ACHN (cell line): Measurements from ENCODE around the gene MARCHF9.
A peak's percentile ranks its signal among the peaks of the same experiment; 100 is the strongest.
"Not testable (repeated sequence)": the region's sequence is repeated elsewhere in the genome, so short reads cannot be mapped to it uniquely, and the experiment has no call there.

Source experiments
- DNase-seq: peaks from one replicate; pipeline ENCODE4 v3.0.0-alpha.2; 2015
- in situ Hi-C: cut with HindIII; loops from 2 replicates; pipeline ENCODE4 v1.10.0; 2017; ENCODE audit warnings: low sequenced_read_pairs, low pct_ligation_motif_present, low pct_unique_long_range_greater_than_20kb

MARCHF9 gene

DNA sequence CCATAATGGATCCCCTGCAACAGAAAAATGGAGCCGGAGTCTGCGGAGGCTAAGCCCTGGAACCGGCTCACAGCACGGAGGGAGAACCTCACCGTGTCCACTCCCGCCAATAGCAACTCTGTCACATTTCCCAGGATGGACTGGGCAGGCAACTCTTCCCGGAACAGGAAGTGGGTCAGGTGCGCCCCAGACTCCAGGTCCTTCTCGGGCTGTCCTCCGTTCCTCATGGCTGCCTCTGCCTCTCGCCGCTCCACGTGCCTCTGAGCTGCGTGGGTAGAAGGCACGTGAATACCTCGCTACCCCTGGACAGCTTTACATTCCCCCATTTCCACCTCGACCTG is 9.7 kb downstream of the MARCHF9 start:
- in situ Hi-C loops = no loop called here
- no peak for DNase-seq

DNA sequence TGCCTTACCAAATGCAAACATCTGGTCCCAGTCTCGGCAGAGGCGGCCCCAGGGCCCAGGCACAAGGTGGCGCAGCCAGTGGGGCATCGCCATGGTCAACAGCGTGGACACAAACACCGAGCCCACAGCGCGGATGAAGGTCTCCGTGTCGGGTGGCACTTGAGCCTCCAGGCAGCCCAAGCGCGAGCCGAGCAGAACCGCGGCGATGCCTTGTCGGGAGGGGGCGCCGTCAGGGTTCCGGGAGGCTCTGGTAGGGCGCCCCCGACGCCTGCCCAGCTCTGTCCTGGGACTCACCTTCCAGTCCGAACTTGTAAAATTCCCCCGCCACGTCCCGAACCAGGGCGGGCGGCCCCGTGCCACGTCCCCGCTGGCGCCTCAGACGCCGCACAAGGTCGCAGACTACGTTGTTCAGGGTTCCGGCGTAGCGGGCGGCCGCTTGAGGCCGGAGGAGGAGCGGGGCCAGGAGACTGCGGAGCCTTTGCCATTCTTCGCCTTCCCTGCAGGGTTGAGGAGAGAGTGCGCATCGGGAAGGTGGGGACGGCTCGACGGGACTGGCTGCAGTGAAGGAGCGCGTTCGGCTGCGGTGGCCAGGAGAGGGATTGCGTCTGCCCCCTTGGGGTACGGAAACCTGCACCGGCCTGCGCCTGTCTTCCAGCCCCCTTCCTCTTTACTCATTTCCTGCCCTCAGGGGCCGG is 10.2 kb downstream of the MARCHF9 start:
- peak; percentile 65 for DNase-seq

GRCh38 chr12:57765698-57766463 is 11.0 kb downstream of the MARCHF9 start:
- in situ Hi-C loops = no loop called here
- no peak for DNase-seq

More for the DNA sequence above, 10.2 kb downstream of the MARCHF9 start:
- in situ Hi-C loops = no loop called here

DNA sequence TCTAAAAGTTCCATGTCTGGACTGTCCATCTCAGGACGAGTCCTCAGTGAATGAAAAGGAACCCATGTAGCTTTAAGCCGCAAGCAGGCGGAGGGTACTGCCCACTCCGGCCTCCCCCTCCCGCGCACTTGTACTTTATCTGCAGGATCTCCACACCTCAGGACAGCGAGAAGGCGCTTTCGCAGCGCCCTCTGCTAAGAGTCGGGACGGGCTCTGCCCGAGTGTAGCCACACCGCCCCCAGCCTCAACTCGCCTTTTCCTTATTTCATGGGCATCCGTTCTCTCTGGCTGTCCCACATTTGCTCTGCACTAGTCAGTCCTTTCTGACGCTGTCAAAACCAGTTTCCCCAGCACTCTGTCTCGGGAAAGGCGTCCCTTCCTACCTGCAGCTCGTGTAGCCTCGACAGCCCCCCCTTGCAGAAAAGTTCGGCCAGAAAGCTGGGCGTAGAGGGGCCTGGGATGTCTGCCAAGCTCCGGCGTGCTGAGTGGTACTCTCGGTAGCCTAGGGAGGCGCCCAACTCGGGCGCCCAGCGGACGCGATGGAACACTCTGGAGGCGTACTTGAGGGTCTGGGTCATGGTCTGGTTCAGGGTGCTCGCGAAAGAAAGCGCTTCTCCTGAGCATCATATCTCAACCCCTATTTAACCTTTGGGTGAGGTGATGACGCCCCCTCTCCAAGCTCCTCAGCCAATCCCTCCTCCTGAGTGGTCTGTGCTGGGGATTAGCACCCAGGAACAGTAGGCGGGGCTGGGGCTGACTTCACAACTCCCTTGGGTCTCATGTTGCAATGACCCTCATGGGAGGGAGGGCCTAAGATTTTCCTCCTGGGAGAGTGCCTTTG is 11.8 kb downstream of the MARCHF9 start, which contains the start of gene CYP27B1:
Gene CYP27B1 (minus strand): TSS at position 615 of the 841 bp plus-strand sequence. CDS start 37 bp downstream, at position 578.
- in situ Hi-C loops = no loop called here
- DNase-seq = peak; percentile 52

- DNase-seq = no peak
- in situ Hi-C loops = no loop called here
Observed at GRCh38 chr12:57767305-57767698, 12.4 kb downstream of the MARCHF9 start.

- in situ Hi-C loops = no loop called here
- DNase-seq = no peak
Observed at GRCh38 chr12:57767876-57768275, 13.0 kb downstream of the MARCHF9 start.

DNA sequence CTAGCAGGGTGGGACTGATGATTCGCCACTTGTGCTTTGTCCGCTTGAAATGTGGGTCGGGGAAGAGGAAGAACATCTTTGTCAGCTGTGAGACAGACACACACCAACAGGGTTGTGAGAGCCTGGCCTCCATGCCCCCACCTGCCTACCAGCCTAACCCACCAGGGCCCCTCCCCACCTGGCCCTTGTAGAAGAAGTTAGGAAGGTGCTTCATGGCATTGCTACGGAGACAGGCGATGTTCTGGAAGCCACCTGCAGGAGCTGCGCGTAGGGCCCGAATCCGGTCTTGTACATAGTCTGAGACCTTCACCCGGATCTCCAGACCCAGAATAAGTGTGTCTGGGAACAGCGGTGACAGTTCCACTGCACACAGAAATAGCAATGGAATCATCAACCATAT is 14.7 kb downstream of the MARCHF9 start:
- DNase-seq = no peak
- in situ Hi-C loops = no loop called here

DNA sequence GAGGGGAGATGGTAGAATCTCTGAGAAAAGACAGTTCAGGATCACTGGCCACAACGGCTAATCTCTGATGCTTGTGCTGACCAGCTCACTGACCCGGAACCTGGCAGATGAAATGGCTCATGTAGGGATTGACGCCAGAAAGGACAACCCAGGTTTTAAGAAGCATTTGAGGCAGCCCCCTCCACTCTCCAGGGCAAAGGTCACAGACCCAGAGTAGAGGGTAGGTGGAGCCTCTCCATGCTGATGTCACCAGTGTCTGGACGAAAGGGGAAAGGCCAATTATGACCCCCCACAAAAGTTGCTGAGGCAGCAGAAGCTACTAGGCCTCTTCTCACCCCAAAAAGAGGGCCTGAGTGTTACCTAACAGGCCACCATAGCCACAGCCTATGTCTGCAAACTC is 15.8 kb downstream of the MARCHF9 start:
- DNase-seq = no peak
- in situ Hi-C loops = no loop called here

GRCh38 chr12:57771236-57771872 is 16.5 kb downstream of the MARCHF9 start:
- DNase-seq = peak; percentile 97
- in situ Hi-C loops = no loop called here

- peak; percentile 100 for DNase-seq
- in situ Hi-C loops = no loop called here
Observed at GRCh38 chr12:57771873-57772428, 17.0 kb downstream of the MARCHF9 start, which contains the start of gene METTL1. Gene METTL1 (minus strand): TSS chr12:57772105. CDS start chr12:57772083, 22 bp downstream.

- DNase-seq = peak; percentile 81
- in situ Hi-C loops = no loop called here
Observed at GRCh38 chr12:57772429-57773322, 17.8 kb downstream of the MARCHF9 start, which contains the start of gene EEF1AKMT3. Gene EEF1AKMT3 (plus strand): TSS chr12:57772614. CDS start chr12:57772725, 111 bp downstream.

DNA sequence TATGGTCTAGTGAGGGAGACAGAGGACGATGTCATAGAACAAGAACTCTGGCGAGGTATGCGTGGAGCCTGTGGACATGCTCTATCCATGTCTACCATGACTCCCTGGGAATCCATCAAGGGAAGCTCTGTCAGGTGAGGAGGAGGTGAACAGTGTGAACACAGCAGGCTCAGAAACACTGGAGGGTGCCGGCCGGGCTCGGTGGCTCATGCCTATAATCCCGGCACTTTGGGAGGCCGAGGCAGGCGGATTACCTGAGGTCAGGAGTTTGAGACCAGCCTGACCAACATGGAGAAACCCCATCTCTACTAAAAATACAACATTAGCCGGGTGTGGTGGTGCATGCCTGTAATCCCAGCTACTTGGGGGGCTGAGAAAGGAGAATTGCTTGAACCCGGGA is 19.7 kb downstream of the MARCHF9 start:
- DNase-seq, in situ Hi-C loops: not testable (repeated sequence)

- in situ Hi-C loops = no loop called here
- DNase-seq = no peak
Observed at GRCh38 chr12:57775044-57775443, 20.1 kb downstream of the MARCHF9 start.

DNA sequence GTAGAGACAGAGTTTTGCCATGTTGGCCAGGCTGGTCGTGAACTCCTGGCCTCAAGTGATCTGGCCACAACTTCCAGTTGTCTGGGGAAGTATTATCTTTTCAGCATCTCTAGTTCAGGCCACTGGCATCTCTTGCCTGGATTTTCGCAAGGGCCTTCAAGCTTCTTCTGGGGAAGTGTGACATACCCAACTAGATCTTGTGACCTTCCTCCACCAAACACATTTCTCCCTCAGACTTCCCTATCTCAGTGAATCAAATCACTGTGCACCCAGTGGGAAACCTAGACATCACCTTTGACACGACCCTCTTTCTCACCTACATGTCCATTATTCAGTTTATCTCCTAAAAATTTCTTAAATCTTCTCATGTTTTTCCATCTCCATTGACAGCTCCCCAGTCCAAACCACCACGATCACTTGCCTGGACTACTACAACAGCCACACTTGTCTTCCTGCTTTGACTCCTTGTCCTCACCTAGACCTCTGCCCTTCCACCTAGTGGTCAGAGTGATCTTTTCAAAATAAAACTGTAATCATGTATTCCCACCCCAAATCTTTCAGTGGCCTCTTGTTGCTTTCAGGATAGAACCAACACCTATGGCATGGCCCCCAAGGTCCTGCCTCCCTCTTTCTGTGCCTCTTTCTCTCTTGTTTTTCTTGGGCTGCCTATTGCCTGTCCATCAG is 20.8 kb downstream of the MARCHF9 start:
- in situ Hi-C loops = no loop called here
- DNase-seq = no peak

- no peak for DNase-seq
- in situ Hi-C loops = no loop called here
Observed at GRCh38 chr12:57776247-57776587, 21.3 kb downstream of the MARCHF9 start.

DNA sequence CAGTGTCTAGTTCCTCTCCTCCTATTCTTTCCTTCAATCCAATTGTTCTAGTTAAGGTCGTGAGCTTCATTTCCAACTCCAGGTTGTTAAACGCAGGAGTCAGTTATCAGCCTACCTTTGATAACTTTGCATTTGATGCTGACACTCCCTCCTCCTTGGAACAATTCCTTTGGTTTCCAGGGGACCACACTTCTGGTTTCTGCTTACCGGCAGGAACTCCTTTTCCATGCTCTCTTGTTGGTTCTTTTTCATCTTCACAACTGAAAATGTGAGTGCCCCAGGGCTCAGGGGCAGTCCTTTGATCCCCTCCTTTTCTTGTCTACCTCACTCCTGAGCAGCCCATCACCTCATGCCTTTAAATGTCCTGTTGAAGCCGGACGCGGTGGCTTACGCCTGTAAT is 22.5 kb downstream of the MARCHF9 start:
- no peak for DNase-seq
- in situ Hi-C loops = no loop called here

DNA sequence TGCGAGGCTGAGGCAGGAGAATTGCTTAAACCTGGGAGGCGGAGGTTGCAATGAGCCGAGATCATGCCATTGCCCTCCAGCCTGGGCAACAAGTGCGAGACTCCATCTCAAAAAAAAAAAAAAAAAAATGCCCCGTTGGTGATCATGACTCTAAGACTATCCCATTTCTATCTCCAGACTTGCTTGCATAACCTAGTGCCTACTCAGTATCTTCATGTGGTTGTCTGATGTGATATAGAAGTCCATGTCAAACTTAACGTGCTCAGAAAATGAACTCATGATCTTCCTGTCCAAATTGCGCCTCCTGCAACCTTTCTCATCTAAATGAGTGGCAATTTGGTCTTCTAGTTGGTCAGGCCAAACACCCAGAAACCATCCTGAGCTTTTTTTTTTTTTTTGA is 23.0 kb downstream of the MARCHF9 start:
- DNase-seq = no peak
- in situ Hi-C loops = no loop called here
